GM21528 (cell line): ENCODE results near the gene ARID3A.

ENCODE experiments used
- ATAC-seq: cut with Tn5 transposase; IDR thresholded peaks from one replicate; pipeline ENCODE4 v1.9.1; 2021; ENCODE audit warnings: mild to moderate bottlenecking, moderate library complexity; ENCODE audit not compliant: unreplicated experiment, low FRiP score

ARID3A gene

GRCh38 chr19:943551-944170 is 17.8 kb downstream of the ARID3A start:
- ATAC-seq = no peak

- ATAC-seq = no peak
Measured at GRCh38 chr19:944171-944567, 18.3 kb downstream of the ARID3A start.

GRCh38 chr19:944663-945241 is 18.9 kb downstream of the ARID3A start:
- ATAC-seq = no peak

- ATAC-seq = no peak
Measured at GRCh38 chr19:945401-946252, 19.8 kb downstream of the ARID3A start.

- peak; percentile 17 for ATAC-seq
Measured at GRCh38 chr19:947090-947706, 21.4 kb downstream of the ARID3A start.

GRCh38 chr19:947707-948539 is 22.1 kb downstream of the ARID3A start:
- ATAC-seq = peak; percentile 61

- ATAC-seq = no peak
Measured at GRCh38 chr19:948842-949496, 23.1 kb downstream of the ARID3A start.

GRCh38 chr19:950352-951066 is 24.7 kb downstream of the ARID3A start:
- no peak for ATAC-seq

- ATAC-seq = no peak
Measured at GRCh38 chr19:952049-952679, 26.3 kb downstream of the ARID3A start.

- no peak for ATAC-seq
Measured at GRCh38 chr19:952680-953444, 27.0 kb downstream of the ARID3A start.

- no peak for ATAC-seq
Measured at GRCh38 chr19:953445-954271, 27.8 kb downstream of the ARID3A start.

- ATAC-seq = no peak
Measured at GRCh38 chr19:954272-954671, 28.4 kb downstream of the ARID3A start.

GRCh38 chr19:954672-955494 is 29.0 kb downstream of the ARID3A start:
- ATAC-seq = no peak

GRCh38 chr19:955803-956765 is 30.2 kb downstream of the ARID3A start:
- ATAC-seq = no peak

GRCh38 chr19:956766-957440 is 31.1 kb downstream of the ARID3A start:
- no peak for ATAC-seq
